Measurements from ENCODE around the gene CKM.

Gene CKM

DNA sequence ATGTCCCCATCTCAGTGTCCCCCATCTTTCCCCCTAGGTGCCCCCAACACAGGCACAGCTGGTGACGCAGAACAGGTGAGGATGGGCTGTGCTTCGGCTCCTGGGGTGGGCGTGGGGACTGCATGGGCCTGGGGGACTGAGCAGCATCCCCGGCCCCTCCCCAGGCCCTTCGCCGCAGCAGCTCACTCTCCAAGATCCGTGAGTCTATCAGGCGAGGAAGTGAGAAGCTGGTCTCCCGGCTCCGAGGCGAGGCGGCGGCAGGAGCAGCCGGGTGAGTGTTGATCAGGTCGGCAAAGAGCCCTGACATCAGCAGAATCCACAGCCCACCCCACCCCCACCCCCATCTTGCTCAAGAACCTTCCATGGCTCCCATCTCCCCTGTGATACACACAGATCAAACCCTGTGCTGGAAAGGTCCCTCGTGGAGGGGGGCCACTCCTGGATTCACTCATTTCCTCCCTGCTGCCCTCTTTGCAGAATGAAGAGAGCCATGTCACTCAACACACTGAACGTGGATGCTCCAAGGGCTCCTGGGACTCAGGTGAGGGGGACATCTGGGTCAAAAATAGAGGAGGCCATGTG lies 27.9 kb upstream of the CKM start:
- H3K4me3 ChIP-seq (ENCODE audit: control insufficient read depth, low read depth, low read length), result no peak overlapping the region
- DNase-seq (ENCODE audit: low read depth), result no peak
- TF ChIP-seq, protein P1, sequence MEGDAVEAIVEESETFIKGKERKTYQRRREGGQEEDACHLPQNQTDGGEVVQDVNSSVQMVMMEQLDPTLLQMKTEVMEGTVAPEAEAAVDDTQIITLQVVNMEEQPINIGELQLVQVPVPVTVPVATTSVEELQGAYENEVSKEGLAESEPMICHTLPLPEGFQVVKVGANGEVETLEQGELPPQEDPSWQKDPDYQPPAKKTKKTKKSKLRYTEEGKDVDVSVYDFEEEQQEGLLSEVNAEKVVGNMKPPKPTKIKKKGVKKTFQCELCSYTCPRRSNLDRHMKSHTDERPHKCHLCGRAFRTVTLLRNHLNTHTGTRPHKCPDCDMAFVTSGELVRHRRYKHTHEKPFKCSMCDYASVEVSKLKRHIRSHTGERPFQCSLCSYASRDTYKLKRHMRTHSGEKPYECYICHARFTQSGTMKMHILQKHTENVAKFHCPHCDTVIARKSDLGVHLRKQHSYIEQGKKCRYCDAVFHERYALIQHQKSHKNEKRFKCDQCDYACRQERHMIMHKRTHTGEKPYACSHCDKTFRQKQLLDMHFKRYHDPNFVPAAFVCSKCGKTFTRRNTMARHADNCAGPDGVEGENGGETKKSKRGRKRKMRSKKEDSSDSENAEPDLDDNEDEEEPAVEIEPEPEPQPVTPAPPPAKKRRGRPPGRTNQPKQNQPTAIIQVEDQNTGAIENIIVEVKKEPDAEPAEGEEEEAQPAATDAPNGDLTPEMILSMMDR (IDR thresholded peaks at IDR 0.05; ENCODE audit: control insufficient read depth, insufficient read depth, low read depth, low read length, missing control alignments), result no peak

DNA sequence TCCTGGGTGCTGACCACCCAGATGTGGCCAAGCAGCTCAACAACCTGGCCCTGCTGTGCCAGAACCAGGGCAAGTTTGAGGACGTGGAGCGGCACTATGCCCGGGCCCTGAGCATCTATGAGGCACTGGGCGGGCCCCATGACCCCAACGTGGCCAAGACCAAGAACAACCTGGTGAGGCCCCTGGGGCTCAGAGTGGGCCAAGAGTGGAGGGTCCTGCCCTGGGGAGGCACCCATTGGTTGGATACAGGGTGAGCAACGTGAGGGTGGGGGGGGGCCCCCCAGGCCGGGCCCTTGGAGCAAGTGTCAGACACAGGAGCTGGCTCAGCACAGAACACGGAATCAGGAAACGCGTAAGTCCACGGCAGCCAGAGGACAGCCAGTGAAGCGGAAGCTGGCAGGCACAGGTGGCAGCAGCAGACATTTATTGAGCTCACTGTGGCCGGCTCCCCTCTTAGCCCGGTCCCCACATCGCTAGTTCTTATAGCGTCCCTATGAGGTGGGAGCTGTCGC lies 26.8 kb upstream of the CKM start:
- DNase-seq (ENCODE audit: low read depth), result no peak
- TF ChIP-seq, protein P1 (IDR thresholded peaks at IDR 0.05; ENCODE audit: control insufficient read depth, insufficient read depth, low read depth, low read length, missing control alignments), result no peak
- no peak overlapping the region for H3K4me3 ChIP-seq (ENCODE audit: control insufficient read depth, low read depth, low read length)

DNA sequence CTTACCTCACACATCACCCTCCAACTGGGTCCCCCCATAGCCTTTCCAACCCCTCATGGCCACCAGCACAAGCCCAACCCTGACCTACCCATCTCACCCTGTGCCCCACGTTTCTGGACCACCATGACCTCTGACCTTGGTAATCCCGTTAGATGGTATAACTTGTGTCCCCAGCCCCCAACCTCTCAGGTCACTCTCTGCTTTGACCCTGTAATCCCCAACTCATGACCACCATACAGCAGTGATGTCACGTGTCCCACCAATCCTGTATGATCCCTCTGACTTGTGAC lies 26.4 kb upstream of the CKM start:
- no peak for DNase-seq (ENCODE audit: low read depth)
- H3K4me3 ChIP-seq (ENCODE audit: control insufficient read depth, low read depth, low read length), result no peak overlapping the region
- TF ChIP-seq, protein P1 (IDR thresholded peaks at IDR 0.05; ENCODE audit: control insufficient read depth, insufficient read depth, low read depth, low read length, missing control alignments), result no peak

DNA sequence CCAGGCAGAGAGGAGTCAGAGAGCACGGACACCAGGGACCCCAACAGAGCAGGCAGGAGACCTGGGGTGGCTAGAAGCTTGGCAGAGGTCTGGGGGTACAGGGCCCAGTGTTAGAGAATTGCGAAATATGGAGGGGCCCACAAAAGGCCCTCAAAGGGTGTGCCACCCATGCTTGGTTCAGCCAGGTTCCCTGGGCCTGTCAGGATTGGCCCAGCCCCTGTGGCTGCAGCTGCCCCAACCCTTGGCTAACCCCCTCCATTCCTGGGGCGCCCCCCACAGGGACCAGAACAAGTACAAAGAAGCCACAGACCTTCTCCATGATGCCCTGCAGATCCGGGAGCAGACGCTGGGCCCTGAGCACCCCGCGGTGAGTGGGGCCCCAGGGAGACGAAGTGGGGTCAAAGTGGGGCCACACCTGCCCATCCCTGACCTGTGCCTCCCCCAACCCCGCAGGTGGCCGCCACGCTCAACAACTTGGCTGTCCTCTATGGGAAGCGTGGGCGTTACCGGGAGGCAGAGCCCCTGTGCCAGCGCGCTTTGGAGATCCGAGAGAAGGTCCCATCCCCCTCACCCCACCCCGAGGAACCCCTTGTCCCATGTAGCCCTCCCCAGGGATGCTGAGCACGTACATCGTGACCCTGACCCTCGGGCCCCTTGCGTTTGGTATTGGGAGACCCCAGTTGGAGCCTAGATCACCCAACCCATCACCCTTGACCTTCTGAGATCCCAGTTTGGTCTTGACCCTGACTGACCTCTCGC lies 25.9 kb upstream of the CKM start:
- TF ChIP-seq, protein P1 (IDR thresholded peaks at IDR 0.05; ENCODE audit: control insufficient read depth, insufficient read depth, low read depth, low read length, missing control alignments), result no peak
- no peak overlapping the region for H3K4me3 ChIP-seq (ENCODE audit: control insufficient read depth, low read depth, low read length)
- no peak for DNase-seq (ENCODE audit: low read depth)

DNA sequence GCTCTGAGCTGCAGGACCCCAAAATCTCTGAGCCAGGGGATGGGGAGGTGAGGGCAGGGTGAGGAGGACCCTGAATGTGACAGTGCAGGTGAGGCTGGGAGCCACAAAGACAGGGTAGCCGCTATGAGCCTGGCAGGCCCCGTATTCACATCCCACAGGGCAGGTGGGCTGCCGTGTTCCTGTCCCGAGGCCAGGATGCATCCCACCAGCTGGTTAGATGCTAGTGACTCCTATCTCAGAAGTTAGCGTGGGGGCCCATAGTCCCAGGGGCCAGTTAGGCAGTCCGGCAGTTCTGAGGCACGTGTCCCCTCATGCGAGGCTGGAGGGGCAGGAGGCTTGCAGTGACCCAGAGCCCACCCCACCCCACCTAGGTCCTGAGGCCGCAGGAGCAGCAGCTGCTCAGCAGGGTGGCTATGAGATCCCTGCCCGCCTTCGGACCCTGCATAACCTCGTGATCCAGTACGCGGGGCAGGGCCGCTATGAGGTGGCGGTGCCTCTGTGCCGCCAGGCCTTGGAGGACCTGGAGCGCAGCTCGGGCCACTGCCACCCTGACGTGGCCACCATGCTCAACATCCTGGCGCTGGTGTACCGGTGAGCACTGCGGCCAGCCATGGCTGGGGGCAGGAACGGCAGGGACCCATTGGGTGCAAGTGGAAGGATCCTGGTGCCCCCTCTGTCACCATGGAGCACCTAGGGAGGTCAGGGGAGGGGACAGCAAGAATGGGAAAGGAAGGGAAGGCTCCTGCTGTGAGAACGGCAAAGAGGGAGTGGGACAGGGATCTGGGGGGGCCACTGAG lies 25.1 kb upstream of the CKM start:
- no peak for DNase-seq (ENCODE audit: low read depth)
- no peak overlapping the region for H3K4me3 ChIP-seq (ENCODE audit: control insufficient read depth, low read depth, low read length)
- TF ChIP-seq, protein P1 (IDR thresholded peaks at IDR 0.05; ENCODE audit: control insufficient read depth, insufficient read depth, low read depth, low read length, missing control alignments), result no peak

DNA sequence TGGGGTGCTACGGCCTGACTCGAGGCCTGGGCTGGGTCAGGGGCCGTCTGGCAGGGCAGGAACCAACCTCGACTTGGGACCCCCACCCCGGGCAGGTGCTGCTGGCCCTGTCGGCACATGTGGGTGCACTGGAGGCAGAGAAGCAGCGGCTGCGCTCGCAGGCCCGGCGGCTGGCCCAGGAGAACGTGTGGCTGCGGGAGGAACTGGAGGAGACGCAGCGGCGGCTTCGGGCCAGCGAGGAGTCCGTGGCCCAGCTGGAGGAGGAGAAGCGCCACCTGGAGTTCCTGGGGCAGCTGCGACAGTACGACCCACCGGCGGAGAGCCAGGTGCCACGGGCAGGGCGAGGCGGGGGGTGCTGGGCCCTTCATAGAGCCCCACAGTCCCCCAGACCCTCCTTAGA lies 23.8 kb upstream of the CKM start:
- no peak for DNase-seq (ENCODE audit: low read depth)
- TF ChIP-seq, protein P1 (IDR thresholded peaks at IDR 0.05; ENCODE audit: control insufficient read depth, insufficient read depth, low read depth, low read length, missing control alignments), result no peak
- H3K4me3 ChIP-seq (ENCODE audit: control insufficient read depth, low read depth, low read length), result no peak overlapping the region
